Measurements from ENCODE around the gene PLCH1. TPM values are rescaled to one million over a fixed set of nuclear protein-coding genes. Genes with fewer than 3 reads are reported as not detected.

The PLCH1 gene
- total and polyA plus RNA-seq, 2 experiments from 2014 or later, result 2.6 to 5.8 TPM

GRCh38 chr3:155742349-155742965, 2.4 kb downstream of the PLCH1 start:
- peaks cover 7% of the 10 kb centered on the region for H3K4me1 ChIP-seq (ENCODE audit: insufficient read depth)
- DNase-seq (ENCODE audit: low spot score), result no peak
- H4K20me1 ChIP-seq (ENCODE audit: insufficient read depth, poor library complexity, severe bottlenecking), result no peaks in the 10 kb centered on the region
- TF ChIP-seq EZH2phosphoT487 (IDR thresholded peaks at IDR 0.05; ENCODE audit: low read depth, severe bottlenecking, unreplicated experiment) (no peak), CTCF (IDR thresholded peaks at IDR 0.05; ENCODE audit: poor library complexity) (no peak), EZH2 (IDR thresholded peaks at IDR 0.05; ENCODE audit: borderline replicate concordance) (no peak)
- no peaks in the 10 kb centered on the region for H3K9me3 ChIP-seq (ENCODE audit: low read depth)
- peak overlapping the region; percentile 94 for H3K4me2 ChIP-seq
- no peak overlapping the region for H3K4me3 ChIP-seq
- no peaks in the 10 kb centered on the region for H3K36me3 ChIP-seq (replicated peaks; ENCODE audit: insufficient read depth, low read depth)
- H3K79me2 ChIP-seq, result no peaks in the 10 kb centered on the region
- H3K9me2 ChIP-seq (replicated peaks; ENCODE audit: insufficient read depth), result no peaks in the 10 kb centered on the region
- H3K27me3 ChIP-seq, result no peaks in the 10 kb centered on the region
- 74% methylated on average over 5 of the region's 5 CpGs for WGBS (ENCODE audit: low lambda C conversion rate, missing lambda C conversion rate)
- no peak overlapping the region for H2AFZ ChIP-seq
- H3K27ac ChIP-seq, result no peak overlapping the region

- Histone ChIP-seq H3K4me1 (ENCODE audit: insufficient read depth) (peaks cover 7% of the 10 kb centered on the region), H3K27ac (no peak overlapping the region), H3K4me3 (no peak overlapping the region), H2AFZ (no peak overlapping the region), H4K20me1 (ENCODE audit: insufficient read depth, poor library complexity, severe bottlenecking) (no peaks in the 10 kb centered on the region), H3K9me2 (replicated peaks; ENCODE audit: insufficient read depth) (no peaks in the 10 kb centered on the region), H3K36me3 (replicated peaks; ENCODE audit: insufficient read depth, low read depth) (no peaks in the 10 kb centered on the region), H3K4me2 (peak overlapping the region; percentile 11), H3K27me3 (no peaks in the 10 kb centered on the region), H3K9me3 (ENCODE audit: low read depth) (no peaks in the 10 kb centered on the region), H3K79me2 (no peaks in the 10 kb centered on the region)
- DNase-seq (ENCODE audit: low spot score), result no peak
- TF ChIP-seq EZH2phosphoT487 (IDR thresholded peaks at IDR 0.05; ENCODE audit: low read depth, severe bottlenecking, unreplicated experiment) (no peak), EZH2 (IDR thresholded peaks at IDR 0.05; ENCODE audit: borderline replicate concordance) (no peak), CTCF (IDR thresholded peaks at IDR 0.05; ENCODE audit: poor library complexity) (no peak)
Observed at GRCh38 chr3:155741603-155742002, 3.3 kb downstream of the PLCH1 start.

GRCh38 chr3:155741101-155741500, 3.8 kb downstream of the PLCH1 start:
- Histone ChIP-seq H3K4me3 (no peak overlapping the region), H3K9me2 (replicated peaks; ENCODE audit: insufficient read depth) (no peaks in the 10 kb centered on the region), H3K9me3 (ENCODE audit: low read depth) (no peaks in the 10 kb centered on the region), H3K79me2 (no peaks in the 10 kb centered on the region), H3K4me1 (ENCODE audit: insufficient read depth) (peaks cover 6% of the 10 kb centered on the region), H4K20me1 (ENCODE audit: insufficient read depth, poor library complexity, severe bottlenecking) (no peaks in the 10 kb centered on the region), H3K27ac (no peak overlapping the region), H2AFZ (no peak overlapping the region), H3K27me3 (no peaks in the 10 kb centered on the region), H3K4me2 (no peak overlapping the region), H3K36me3 (replicated peaks; ENCODE audit: insufficient read depth, low read depth) (no peaks in the 10 kb centered on the region)
- TF ChIP-seq CTCF (IDR thresholded peaks at IDR 0.05; ENCODE audit: poor library complexity) (no peak), EZH2 (IDR thresholded peaks at IDR 0.05; ENCODE audit: borderline replicate concordance) (no peak), EZH2phosphoT487 (IDR thresholded peaks at IDR 0.05; ENCODE audit: low read depth, severe bottlenecking, unreplicated experiment) (no peak)
- no peak for DNase-seq (ENCODE audit: low spot score)
- WGBS (ENCODE audit: low lambda C conversion rate, missing lambda C conversion rate), result 63% methylated on average over 3 of the region's 3 CpGs

All from hepatocyte (in vitro differentiated cells).